Mesenchymal stem cell (in vitro differentiated cells and primary cell): ENCODE results near the gene SUMO2.
A peak's percentile ranks its signal among the peaks of the same experiment; 100 is the strongest.

ENCODE experiments used
- DNase-seq: peaks from one replicate; pipeline ENCODE4 v3.0.0-alpha.2; 2013
- H2AFZ ChIP-seq: one replicate; pipeline ENCODE4 v1.6.1; 2013; ENCODE audit warnings: low read depth, mild to moderate bottlenecking, control low read depth, inconsistent platforms, low read length, moderate library complexity
- H2AK5ac ChIP-seq: 2 replicates; pipeline ENCODE4 v1.6.1; 2013; ENCODE audit warnings: low read length, moderate library complexity, mild to moderate bottlenecking, inconsistent platforms; ENCODE audit not compliant: severe bottlenecking
- H2BK120ac ChIP-seq: one replicate; pipeline ENCODE4 v1.6.1; 2013; ENCODE audit warnings: low read depth, mild to moderate bottlenecking, inconsistent platforms, low read length, moderate library complexity
- H2BK12ac ChIP-seq, 2 experiments: one replicate each; pipeline ENCODE4 v1.6.1; 2013; ENCODE audit warnings: inconsistent platforms in 2 of 2, low read length in 2 of 2, mild to moderate bottlenecking in 2 of 2, moderate library complexity in 2 of 2, control low read depth in 1 of 2
- H2BK15ac ChIP-seq: one replicate; pipeline ENCODE4 v1.6.1; 2013; ENCODE audit warnings: mild to moderate bottlenecking, low read depth, inconsistent platforms; ENCODE audit not compliant: poor library complexity, severe bottlenecking
- H2BK5ac ChIP-seq: 2 replicates; pipeline ENCODE4 v1.6.1; 2013; ENCODE audit warnings: low read depth, mild to moderate bottlenecking, low read length, control low read depth, inconsistent platforms; ENCODE audit not compliant: poor library complexity, severe bottlenecking
- H3K14ac ChIP-seq, 2 experiments: one replicate each; pipeline ENCODE4 v1.6.1; 2013; ENCODE audit warnings: inconsistent platforms in 2 of 2, low read length in 2 of 2, control low read depth in 1 of 2, mild to moderate bottlenecking in 1 of 2, moderate library complexity in 1 of 2
- H3K18ac ChIP-seq, 2 experiments: one replicate each; pipeline ENCODE4 v1.6.1; 2013; ENCODE audit warnings: inconsistent platforms in 2 of 2, low read length in 2 of 2, control low read depth in 1 of 2, low read depth in 1 of 2, mild to moderate bottlenecking in 1 of 2
- H3K23ac ChIP-seq, 2 experiments: one replicate each; pipeline ENCODE4 v1.6.1; 2013; ENCODE audit warnings: inconsistent platforms in 2 of 2, low read length in 2 of 2, mild to moderate bottlenecking in 2 of 2, moderate library complexity in 2 of 2, control low read depth in 1 of 2
- H3K27ac ChIP-seq: 2 replicates; pipeline ENCODE4 v1.5.1; 2013; ENCODE audit warnings: mild to moderate bottlenecking, moderate library complexity, low read length, control low read depth, inconsistent platforms; ENCODE audit not compliant: poor library complexity, severe bottlenecking
- H3K27me3 ChIP-seq, 2 experiments: 2 replicates each; pipeline versions ENCODE4 v1.6.1 to v1.7.0; 2013; ENCODE audit warnings: low read length in 2 of 2, mild to moderate bottlenecking in 2 of 2, moderate library complexity in 2 of 2, control low read depth in 1 of 2, inconsistent platforms in 1 of 2; ENCODE audit not compliant: control insufficient read depth in 1 of 2, insufficient read depth in 1 of 2
- H3K36me3 ChIP-seq, 2 experiments: 2 replicates each; pipeline versions ENCODE4 v1.6.1 to v1.7.0; 2013; ENCODE audit warnings: low read length in 2 of 2, control low read depth in 1 of 2, inconsistent platforms in 1 of 2, low read depth in 1 of 2, mild to moderate bottlenecking in 1 of 2; ENCODE audit not compliant: insufficient read depth in 2 of 2, control insufficient read depth in 1 of 2
- H3K4ac ChIP-seq, 2 experiments: one replicate each; pipeline ENCODE4 v1.6.1; 2013; ENCODE audit warnings: inconsistent platforms in 2 of 2, low read length in 2 of 2, mild to moderate bottlenecking in 2 of 2, moderate library complexity in 2 of 2, control low read depth in 1 of 2, low read depth in 1 of 2
- H3K4me1 ChIP-seq: 2 replicates; pipeline ENCODE4 v1.6.1; 2013; ENCODE audit warnings: low read depth, low read length, control low read depth; ENCODE audit not compliant: control insufficient read depth, insufficient read depth
- H3K4me2 ChIP-seq: 2 replicates; pipeline ENCODE4 v1.6.1; 2013; ENCODE audit warnings: low read length, mild to moderate bottlenecking, inconsistent platforms; ENCODE audit not compliant: poor library complexity, severe bottlenecking
- H3K4me3 ChIP-seq, 2 experiments: 2 replicates each; pipeline versions ENCODE4 v1.5.1 to v1.7.0; 2013; ENCODE audit warnings: low read length in 2 of 2, mild to moderate bottlenecking in 2 of 2, control low read depth in 1 of 2, low read depth in 1 of 2; ENCODE audit not compliant: insufficient read depth in 1 of 2
- H3K79me1 ChIP-seq: replicated peaks from 2 replicates; pipeline ENCODE4 v1.6.1; 2013; ENCODE audit warnings: mild to moderate bottlenecking, control low read depth, low read length, inconsistent platforms; ENCODE audit not compliant: poor library complexity, severe bottlenecking
- H3K9ac ChIP-seq: 2 replicates; pipeline ENCODE4 v1.7.0; 2013; ENCODE audit warnings: mild to moderate bottlenecking, low read length, moderate library complexity
- H3K9me3 ChIP-seq: 2 replicates; pipeline ENCODE4 v1.7.0; 2013; ENCODE audit warnings: mild to moderate bottlenecking, low read length; ENCODE audit not compliant: control insufficient read depth
- H4K8ac ChIP-seq: one replicate; pipeline ENCODE4 v1.6.1; 2013; ENCODE audit warnings: inconsistent platforms, mild to moderate bottlenecking, low read length, moderate library complexity
- H4K91ac ChIP-seq: one replicate; pipeline ENCODE4 v1.6.1; 2013; ENCODE audit warnings: mild to moderate bottlenecking, low read length, inconsistent platforms
- WGBS: methylation state at CpG from one replicate; pipeline ENCODE4 v1.1.7; 2013; ENCODE audit warnings: mixed read lengths; 5-methylcytosine and 5-hydroxymethylcytosine counted together

SUMO2 gene

GRCh38 chr17:75146592-75146991, 36.2 kb downstream of the SUMO2 start:
- no peak overlapping the region for H3K4ac ChIP-seq
- H2BK12ac ChIP-seq: no peak overlapping the region
- no peak overlapping the region for H4K91ac ChIP-seq
- H3K79me1 ChIP-seq: peaks cover 22% of the 10 kb centered on the region
- H2AK5ac ChIP-seq: no peak overlapping the region
- H2BK120ac ChIP-seq: no peak overlapping the region
- no peak overlapping the region for H3K23ac ChIP-seq
- H2BK5ac ChIP-seq: no peak overlapping the region
- no peak overlapping the region for H3K14ac ChIP-seq
- peaks cover 54 to 66% of the 10 kb centered on the region in 2 experiments for H3K36me3 ChIP-seq
- no peaks in the 10 kb centered on the region for H3K9me3 ChIP-seq
- H3K4me3 ChIP-seq: no peak overlapping the region
- no peak overlapping the region for H2BK15ac ChIP-seq
- H4K8ac ChIP-seq: no peak overlapping the region
- no peaks in the 10 kb centered on the region for H3K27me3 ChIP-seq
- no peak overlapping the region for H2AFZ ChIP-seq
- H3K4me2 ChIP-seq: no peak overlapping the region
- no peak overlapping the region for H3K9ac ChIP-seq
- no peak overlapping the region for H3K27ac ChIP-seq
- peaks cover 9% of the 10 kb centered on the region for H3K4me1 ChIP-seq
- no peak for DNase-seq
- 88% methylated on average over 3 of the region's 3 CpGs for WGBS
- H3K18ac ChIP-seq: no peak overlapping the region

- Histone ChIP-seq H3K4me2 (peak overlapping the region; percentile 25), H3K79me1 (peaks cover 22% of the 10 kb centered on the region), H3K9me3 (no peaks in the 10 kb centered on the region), H2BK15ac (no peak overlapping the region), H2BK5ac (no peak overlapping the region), H3K27ac (no peak overlapping the region), H3K18ac (no peak overlapping the region), H2AFZ (no peak overlapping the region), H3K36me3 (peaks cover 64 to 80% of the 10 kb centered on the region in 2 experiments), H3K9ac (no peak overlapping the region), H3K23ac (no peak overlapping the region), H4K91ac (no peak overlapping the region), H3K14ac (no peak overlapping the region), H2AK5ac (no peak overlapping the region), H3K4me1 (peaks cover 8% of the 10 kb centered on the region), H3K4ac (no peak overlapping the region), H2BK12ac (no peak overlapping the region), H3K27me3 (no peaks in the 10 kb centered on the region), H2BK120ac (no peak overlapping the region), H3K4me3 (no peak overlapping the region), H4K8ac (no peak overlapping the region)
- no peak for DNase-seq
- WGBS: 98% methylated on average over 9 of the region's 11 CpGs
These were observed 37.8 kb downstream of the SUMO2 start for GRCh38 chr17:75144816-75145512.

DNA sequence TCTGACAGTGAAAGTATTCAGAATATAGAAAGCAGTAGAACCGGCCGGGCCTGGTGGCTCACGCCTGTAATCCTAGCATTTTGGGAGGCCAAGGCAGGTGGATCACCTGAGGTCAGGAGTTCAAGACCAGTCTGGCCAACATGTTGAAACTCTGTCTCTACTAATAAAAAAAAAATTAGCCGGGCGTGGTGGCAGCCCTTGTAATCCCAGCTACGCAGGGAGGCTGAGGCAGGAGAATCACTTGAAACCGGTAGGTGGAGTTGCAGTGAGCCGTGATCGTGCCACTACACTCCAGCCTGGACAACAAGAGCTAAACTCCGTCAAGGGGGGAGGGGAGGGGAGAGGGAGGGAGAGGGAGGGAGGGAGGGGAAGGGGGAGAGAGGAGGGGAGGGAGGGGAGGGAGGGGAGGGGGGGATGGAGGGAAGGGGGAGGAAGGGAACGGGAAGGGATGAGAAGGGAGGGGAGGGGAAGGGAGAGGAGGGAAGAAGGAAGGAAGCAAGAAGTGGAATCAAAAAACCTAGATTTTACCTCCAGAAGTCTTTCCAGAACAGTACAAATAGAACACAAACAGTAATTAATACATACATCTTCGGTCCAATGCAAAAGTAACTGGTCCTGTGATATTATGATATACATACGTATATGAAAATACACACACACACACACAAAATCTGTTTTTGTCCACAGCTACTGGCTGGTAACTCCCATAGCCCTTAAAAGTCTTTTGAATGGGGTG, 40.4 kb downstream of the SUMO2 start:
- Histone ChIP-seq H3K18ac (no peak overlapping the region), H2BK120ac (no peak overlapping the region)
- WGBS: 96% methylated on average over 12 of the region's 13 CpGs

GRCh38 chr17:75138519-75138918, 44.2 kb downstream of the SUMO2 start:
- Histone ChIP-seq H4K8ac (no peak overlapping the region), H3K27ac (no peak overlapping the region), H3K4me2 (no peak overlapping the region), H3K27me3 (no peaks in the 10 kb centered on the region), H3K9ac (no peak overlapping the region), H4K91ac (no peak overlapping the region), H3K36me3 (peaks cover 47 to 59% of the 10 kb centered on the region in 2 experiments), H3K4me1 (no peaks in the 10 kb centered on the region), H3K9me3 (no peaks in the 10 kb centered on the region), H2BK12ac (no peak overlapping the region), H3K14ac (no peak overlapping the region), H2BK5ac (no peak overlapping the region), H3K4me3 (no peak overlapping the region), H2BK15ac (no peak overlapping the region), H3K23ac (no peak overlapping the region), H2AK5ac (no peak overlapping the region), H3K4ac (no peak overlapping the region), H2BK120ac (no peak overlapping the region), H3K79me1 (peaks cover 15% of the 10 kb centered on the region), H3K18ac (no peak overlapping the region), H2AFZ (no peak overlapping the region)
- WGBS: 94% methylated on average over 5 of the region's 5 CpGs
- DNase-seq: no peak

More for the DNA sequence above, 40.4 kb downstream of the SUMO2 start:
- no peaks in the 10 kb centered on the region for H3K9me3 ChIP-seq
- no peak overlapping the region for H2AFZ ChIP-seq
- no peak overlapping the region for H3K14ac ChIP-seq
- H3K4me3 ChIP-seq: no peak overlapping the region
- no peak overlapping the region for H2BK5ac ChIP-seq
- H2BK15ac ChIP-seq: no peak overlapping the region
- no peaks in the 10 kb centered on the region for H3K27me3 ChIP-seq
- no peak overlapping the region for H3K23ac ChIP-seq
- no peak overlapping the region for H2BK12ac ChIP-seq
- DNase-seq: no peak
- no peak overlapping the region for H4K91ac ChIP-seq
- H3K9ac ChIP-seq: no peak overlapping the region
- peaks cover 27% of the 10 kb centered on the region for H3K79me1 ChIP-seq
- no peak overlapping the region for H3K4me2 ChIP-seq
- no peak overlapping the region for H2AK5ac ChIP-seq
- H4K8ac ChIP-seq: no peak overlapping the region
- peaks cover 70 to 72% of the 10 kb centered on the region in 2 experiments for H3K36me3 ChIP-seq
- no peak overlapping the region for H3K4ac ChIP-seq
- no peaks in the 10 kb centered on the region for H3K4me1 ChIP-seq
- H3K27ac ChIP-seq: no peak overlapping the region
